ENCODE results near the gene VPS50.

The VPS50 gene

GRCh38 chr7:93382362-93382761 is 150.2 kb downstream of the VPS50 start:
- no peaks in the 10 kb centered on the region for H3K9me3 ChIP-seq (ENCODE audit: control insufficient read depth in 2 of 2, low read length in 2 of 2)
- H3K4me3 ChIP-seq (ENCODE audit: low read length in 2 of 2), result no peak overlapping the region
- H3K27ac ChIP-seq (ENCODE audit: low read depth in 2 of 2, low read length in 2 of 2), result no peak overlapping the region
- H3K36me3 ChIP-seq (ENCODE audit: control insufficient read depth in 2 of 2, insufficient read depth in 2 of 2, low read length in 2 of 2), result no peaks in the 10 kb centered on the region
- H3K27me3 ChIP-seq (ENCODE audit: control insufficient read depth in 2 of 2, insufficient read depth in 2 of 2, low read length in 2 of 2), result no peaks in the 10 kb centered on the region
- no peak overlapping the region for H3K9ac ChIP-seq (ENCODE audit: low read depth in 1 of 2, low read length in 2 of 2)
- H3K4me1 ChIP-seq (ENCODE audit: control insufficient read depth in 2 of 2, insufficient read depth in 2 of 2, low read length in 2 of 2), result no peaks in the 10 kb centered on the region

GRCh38 chr7:93390660-93391059 is 158.5 kb downstream of the VPS50 start:
- H3K9me3 ChIP-seq (ENCODE audit: control insufficient read depth in 2 of 2, low read length in 2 of 2), result no peaks in the 10 kb centered on the region
- no peaks in the 10 kb centered on the region for H3K27me3 ChIP-seq (ENCODE audit: control insufficient read depth in 2 of 2, insufficient read depth in 2 of 2, low read length in 2 of 2)
- no peaks in the 10 kb centered on the region for H3K36me3 ChIP-seq (ENCODE audit: control insufficient read depth in 2 of 2, insufficient read depth in 2 of 2, low read length in 2 of 2)
- H3K4me3 ChIP-seq (ENCODE audit: low read length in 2 of 2), result no peak overlapping the region
- H3K27ac ChIP-seq (ENCODE audit: low read depth in 2 of 2, low read length in 2 of 2), result no peak overlapping the region
- no peaks in the 10 kb centered on the region for H3K4me1 ChIP-seq (ENCODE audit: control insufficient read depth in 2 of 2, insufficient read depth in 2 of 2, low read length in 2 of 2)
- no peak overlapping the region for H3K9ac ChIP-seq (ENCODE audit: low read depth in 1 of 2, low read length in 2 of 2)

- Histone ChIP-seq H3K9me3 (ENCODE audit: control insufficient read depth in 2 of 2, low read length in 2 of 2) (no peaks in the 10 kb centered on the region), H3K9ac (ENCODE audit: low read depth in 1 of 2, low read length in 2 of 2) (no peak overlapping the region), H3K4me3 (ENCODE audit: low read length in 2 of 2) (no peak overlapping the region), H3K27me3 (ENCODE audit: control insufficient read depth in 2 of 2, insufficient read depth in 2 of 2, low read length in 2 of 2) (no peaks in the 10 kb centered on the region), H3K27ac (ENCODE audit: low read depth in 2 of 2, low read length in 2 of 2) (no peak overlapping the region), H3K4me1 (ENCODE audit: control insufficient read depth in 2 of 2, insufficient read depth in 2 of 2, low read length in 2 of 2) (no peaks in the 10 kb centered on the region), H3K36me3 (ENCODE audit: control insufficient read depth in 2 of 2, insufficient read depth in 2 of 2, low read length in 2 of 2) (no peaks in the 10 kb centered on the region)
Observed at GRCh38 chr7:93392984-93393383, 160.8 kb downstream of the VPS50 start.

GRCh38 chr7:93399642-93400041 is 167.5 kb downstream of the VPS50 start:
- Histone ChIP-seq H3K27ac (ENCODE audit: low read depth in 2 of 2, low read length in 2 of 2) (no peak overlapping the region), H3K9ac (ENCODE audit: low read depth in 1 of 2, low read length in 2 of 2) (no peak overlapping the region), H3K4me1 (ENCODE audit: control insufficient read depth in 2 of 2, insufficient read depth in 2 of 2, low read length in 2 of 2) (no peaks in the 10 kb centered on the region), H3K27me3 (ENCODE audit: control insufficient read depth in 2 of 2, insufficient read depth in 2 of 2, low read length in 2 of 2) (no peaks in the 10 kb centered on the region), H3K36me3 (ENCODE audit: control insufficient read depth in 2 of 2, insufficient read depth in 2 of 2, low read length in 2 of 2) (no peaks in the 10 kb centered on the region), H3K9me3 (ENCODE audit: control insufficient read depth in 2 of 2, low read length in 2 of 2) (no peaks in the 10 kb centered on the region), H3K4me3 (ENCODE audit: low read length in 2 of 2) (no peak overlapping the region)

- H3K4me3 ChIP-seq (ENCODE audit: low read length in 2 of 2), result no peak overlapping the region
- H3K36me3 ChIP-seq (ENCODE audit: control insufficient read depth in 2 of 2, insufficient read depth in 2 of 2, low read length in 2 of 2), result no peaks in the 10 kb centered on the region
- no peaks in the 10 kb centered on the region for H3K9me3 ChIP-seq (ENCODE audit: control insufficient read depth in 2 of 2, low read length in 2 of 2)
- no peak overlapping the region for H3K27ac ChIP-seq (ENCODE audit: low read depth in 2 of 2, low read length in 2 of 2)
- H3K27me3 ChIP-seq (ENCODE audit: control insufficient read depth in 2 of 2, insufficient read depth in 2 of 2, low read length in 2 of 2), result no peaks in the 10 kb centered on the region
- no peak overlapping the region for H3K9ac ChIP-seq (ENCODE audit: low read depth in 1 of 2, low read length in 2 of 2)
- H3K4me1 ChIP-seq (ENCODE audit: control insufficient read depth in 2 of 2, insufficient read depth in 2 of 2, low read length in 2 of 2), result no peaks in the 10 kb centered on the region
Observed at GRCh38 chr7:93402944-93403343, 170.8 kb downstream of the VPS50 start.

GRCh38 chr7:93407239-93407638 is 175.1 kb downstream of the VPS50 start:
- Histone ChIP-seq H3K4me1 (ENCODE audit: control insufficient read depth in 2 of 2, insufficient read depth in 2 of 2, low read length in 2 of 2) (no peaks in the 10 kb centered on the region), H3K36me3 (ENCODE audit: control insufficient read depth in 2 of 2, insufficient read depth in 2 of 2, low read length in 2 of 2) (no peaks in the 10 kb centered on the region), H3K9me3 (ENCODE audit: control insufficient read depth in 2 of 2, low read length in 2 of 2) (no peaks in the 10 kb centered on the region), H3K27ac (ENCODE audit: low read depth in 2 of 2, low read length in 2 of 2) (no peak overlapping the region), H3K9ac (ENCODE audit: low read depth in 1 of 2, low read length in 2 of 2) (no peak overlapping the region), H3K27me3 (ENCODE audit: control insufficient read depth in 2 of 2, insufficient read depth in 2 of 2, low read length in 2 of 2) (no peaks in the 10 kb centered on the region), H3K4me3 (ENCODE audit: low read length in 2 of 2) (no peak overlapping the region)

- H3K27me3 ChIP-seq (ENCODE audit: control insufficient read depth in 2 of 2, insufficient read depth in 2 of 2, low read length in 2 of 2), result no peaks in the 10 kb centered on the region
- H3K9me3 ChIP-seq (ENCODE audit: control insufficient read depth in 2 of 2, low read length in 2 of 2), result no peaks in the 10 kb centered on the region
- no peaks in the 10 kb centered on the region for H3K36me3 ChIP-seq (ENCODE audit: control insufficient read depth in 2 of 2, insufficient read depth in 2 of 2, low read length in 2 of 2)
- H3K27ac ChIP-seq (ENCODE audit: low read depth in 2 of 2, low read length in 2 of 2), result no peak overlapping the region
- H3K9ac ChIP-seq (ENCODE audit: low read depth in 1 of 2, low read length in 2 of 2), result no peak overlapping the region
- H3K4me1 ChIP-seq (ENCODE audit: control insufficient read depth in 2 of 2, insufficient read depth in 2 of 2, low read length in 2 of 2), result no peaks in the 10 kb centered on the region
- no peak overlapping the region for H3K4me3 ChIP-seq (ENCODE audit: low read length in 2 of 2)
Observed at GRCh38 chr7:93409324-93409723, 177.2 kb downstream of the VPS50 start.
